H9 (cell line): ENCODE data around the gene ANKRD13A. TPM values are rescaled to one million over a fixed set of nuclear protein-coding genes. Genes with fewer than 3 reads are reported as not detected.

ENCODE experiments used
- DNase-seq: peaks from one replicate; pipeline ENCODE4 v3.0.0-alpha.2; 2017
- H2AFZ ChIP-seq: one replicate; pipeline ENCODE4 v1.6.1; 2013; ENCODE audit warnings: mild to moderate bottlenecking, low read length, control low read depth, moderate library complexity
- H2AK5ac ChIP-seq: 2 replicates; pipeline ENCODE4 v1.6.1; 2013; ENCODE audit warnings: low read length, control low read depth, mixed read lengths; ENCODE audit not compliant: insufficient read length
- H2BK120ac ChIP-seq: one replicate; pipeline ENCODE4 v1.6.1; 2013; ENCODE audit warnings: low read depth, mild to moderate bottlenecking, low read length, control low read depth, inconsistent platforms; ENCODE audit not compliant: poor library complexity, severe bottlenecking
- H2BK12ac ChIP-seq: 2 replicates; pipeline ENCODE4 v1.6.1; 2013; ENCODE audit warnings: low read length, control low read depth, mixed read lengths, low read depth; ENCODE audit not compliant: insufficient read length
- H2BK15ac ChIP-seq: 2 replicates; pipeline ENCODE4 v1.6.1; 2013; ENCODE audit warnings: low read depth, low read length, control low read depth
- H2BK20ac ChIP-seq: one replicate; pipeline ENCODE4 v1.6.1; 2013; ENCODE audit warnings: low read depth, mild to moderate bottlenecking, low read length, control low read depth, inconsistent platforms; ENCODE audit not compliant: poor library complexity, severe bottlenecking
- H2BK5ac ChIP-seq: 2 replicates; pipeline ENCODE4 v1.6.1; 2013; ENCODE audit warnings: low read length, control low read depth, mixed read lengths; ENCODE audit not compliant: insufficient read length
- H3K14ac ChIP-seq: 2 replicates; pipeline ENCODE4 v1.6.1; 2013; ENCODE audit warnings: low read length, control low read depth; ENCODE audit not compliant: insufficient read depth
- H3K18ac ChIP-seq: 2 replicates; pipeline ENCODE4 v1.6.1; 2013; ENCODE audit warnings: low read depth, mild to moderate bottlenecking, mixed read lengths, low read length, control low read depth; ENCODE audit not compliant: insufficient read length
- H3K23ac ChIP-seq: 2 replicates; pipeline ENCODE4 v1.6.1; 2013; ENCODE audit warnings: low read length, control low read depth, mixed read lengths, low read depth; ENCODE audit not compliant: insufficient read length
- H3K23me2 ChIP-seq: 2 replicates; pipeline ENCODE4 v1.6.1; 2013; ENCODE audit warnings: low read depth, mild to moderate bottlenecking, mixed read lengths, low read length, control low read depth; ENCODE audit not compliant: insufficient read length, poor library complexity, severe bottlenecking
- H3K27ac ChIP-seq: 2 replicates; pipeline ENCODE4 v1.5.1; 2013; ENCODE audit warnings: low read length, control low read depth, mixed read lengths, low read depth; ENCODE audit not compliant: insufficient read length
- H3K27me3 ChIP-seq: 2 replicates; pipeline ENCODE4 v1.6.1; 2013; ENCODE audit warnings: low read length, control low read depth, inconsistent platforms; ENCODE audit not compliant: insufficient read depth
- H3K4ac ChIP-seq: 2 replicates; pipeline ENCODE4 v1.6.1; 2013; ENCODE audit warnings: low read depth, mild to moderate bottlenecking, control low read depth, inconsistent platforms, low read length, moderate library complexity
- H3K4me1 ChIP-seq: 2 replicates; pipeline ENCODE4 v1.6.1; 2013; ENCODE audit warnings: low read length, control low read depth, inconsistent platforms; ENCODE audit not compliant: insufficient read depth
- H3K4me2 ChIP-seq: 2 replicates; pipeline ENCODE4 v1.6.1; 2013; ENCODE audit warnings: low read length, control low read depth, mixed read lengths; ENCODE audit not compliant: insufficient read length, insufficient read depth
- H3K56ac ChIP-seq: 2 replicates; pipeline ENCODE4 v1.6.1; 2013; ENCODE audit warnings: low read depth, mild to moderate bottlenecking, mixed read lengths, low read length, control low read depth; ENCODE audit not compliant: insufficient read length
- H3K79me1 ChIP-seq: 2 replicates; pipeline ENCODE4 v1.6.1; 2013; ENCODE audit warnings: low read depth, mild to moderate bottlenecking, moderate library complexity, low read length, control low read depth, inconsistent platforms; ENCODE audit not compliant: insufficient read depth, poor library complexity, severe bottlenecking
- H3K79me2 ChIP-seq: 2 replicates; pipeline ENCODE4 v1.6.1; 2013; ENCODE audit warnings: low read length, control low read depth, inconsistent platforms; ENCODE audit not compliant: insufficient read depth
- H3K9ac ChIP-seq: 2 replicates; pipeline ENCODE4 v1.6.1; 2013; ENCODE audit warnings: low read length, control low read depth, mixed read lengths; ENCODE audit not compliant: insufficient read length; ENCODE audit errors: extremely low read depth
- H3K9me3 ChIP-seq: one replicate; pipeline ENCODE4 v1.6.1; 2013; ENCODE audit warnings: low read depth, low read length, inconsistent platforms; ENCODE audit not compliant: control insufficient read depth
- H3T11ph ChIP-seq: one replicate; pipeline ENCODE4 v1.6.1; 2013; ENCODE audit warnings: mild to moderate bottlenecking, low read length, control low read depth, inconsistent platforms
- H4K20me1 ChIP-seq: one replicate; pipeline ENCODE4 v1.6.1; 2013; ENCODE audit not compliant: control insufficient read depth, insufficient read length, insufficient read depth
- H4K5ac ChIP-seq: 2 replicates; pipeline ENCODE4 v1.6.1; 2013; ENCODE audit warnings: low read depth, mild to moderate bottlenecking, mixed read lengths, low read length, control low read depth; ENCODE audit not compliant: insufficient read length
- H4K8ac ChIP-seq: replicated peaks from 2 replicates; pipeline ENCODE4 v1.6.1; 2013; ENCODE audit warnings: low read length, control low read depth, mixed read lengths, low read depth; ENCODE audit not compliant: insufficient read length
- H4K91ac ChIP-seq: 2 replicates; pipeline ENCODE4 v1.6.1; 2013; ENCODE audit warnings: low read depth, mild to moderate bottlenecking, moderate library complexity, mixed read lengths, low read length, control low read depth; ENCODE audit not compliant: insufficient read length
- H3K27ac Mint-ChIP-seq, 3 experiments: 2 replicates in 2 of 3; 3 replicates in 1 of 3; pipeline ENCODE4 v1.8.0; 2020 to 2021; ENCODE audit warnings: mixed read lengths in 3 of 3, mild to moderate bottlenecking in 1 of 3, moderate library complexity in 1 of 3
- H3K27me3 Mint-ChIP-seq: 2 replicates; pipeline ENCODE4 v1.8.0; 2021; ENCODE audit warnings: low read depth, mild to moderate bottlenecking, moderate library complexity, mixed read lengths
- H3K36me3 Mint-ChIP-seq, 3 experiments: 2 replicates in 2 of 3; 3 replicates in 1 of 3; pipeline ENCODE4 v1.8.0; 2020 to 2021; ENCODE audit warnings: low read depth in 3 of 3, mixed read lengths in 3 of 3; ENCODE audit not compliant: insufficient read depth in 1 of 3
- H3K4me1 Mint-ChIP-seq, 2 experiments: 2 replicates each; pipeline ENCODE4 v1.8.0; 2020; ENCODE audit warnings: mixed read lengths in 2 of 2
- H3K4me3 Mint-ChIP-seq, 2 experiments: 2 replicates in 1 of 2; 3 replicates in 1 of 2; pipeline ENCODE4 v1.8.0; 2020 to 2021; ENCODE audit warnings: mild to moderate bottlenecking in 2 of 2, mixed read lengths in 2 of 2, moderate library complexity in 1 of 2
- H3K9me3 Mint-ChIP-seq, 2 experiments: 2 replicates in 1 of 2; 3 replicates in 1 of 2; pipeline ENCODE4 v1.8.0; 2020; ENCODE audit warnings: mild to moderate bottlenecking in 2 of 2, mixed read lengths in 2 of 2, moderate library complexity in 1 of 2
- WGBS: extraction: QIAGEN DNeasy Blood & Tissue Kit; methylation state at CpG from one replicate; pipeline ENCODE4 v1.1.7; 2013; ENCODE audit warnings: missing lambda C conversion rate, low lambda C conversion rate, mixed read lengths; ENCODE audit not compliant: insufficient read length; ENCODE audit errors: extremely low coverage; 5-methylcytosine and 5-hydroxymethylcytosine counted together
- total RNA-seq: library from RNA; stranded (reverse); gene quantifications from 2 replicates; pipeline ENCODE4 v1.2.1, GENCODE V29; 2021
- TF ChIP-seq, protein P1 (sequence below): fragments of 200-600 bp; sonication (generic); conservative IDR thresholded peaks from 3 replicates; pipeline ENCODE4 v1.8.0; 2021; ENCODE audit warnings: antibody characterized with exemption, mild to moderate bottlenecking

ANKRD13A gene
- total RNA-seq, 1 experiment from 2014 or later: 18.0 TPM

DNA sequence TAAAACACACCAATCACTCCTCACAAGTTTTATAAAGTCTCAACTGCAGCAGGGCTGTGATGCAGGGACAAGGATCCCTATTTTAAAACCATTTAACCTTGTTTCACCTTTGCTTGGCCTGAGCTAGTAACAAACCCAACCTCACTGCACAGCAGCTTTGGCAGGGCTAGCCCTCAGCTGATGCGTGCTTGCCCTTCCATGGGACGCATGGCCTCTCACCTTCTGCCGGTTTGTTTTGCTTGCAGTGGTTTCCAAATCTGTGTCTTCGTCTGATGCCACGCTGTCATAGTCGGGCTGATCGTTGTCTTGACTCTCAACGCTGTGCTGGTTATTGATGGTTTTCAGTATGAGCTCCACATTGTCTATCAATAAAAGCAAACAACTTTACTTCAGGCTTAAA lies 46.4 kb upstream of the ANKRD13A start:
- Histone ChIP-seq H2BK20ac (no peak overlapping the region), H2BK120ac (no peak overlapping the region), H3K4me2 (no peak overlapping the region), H3K79me2 (no peaks in the 10 kb centered on the region), H4K91ac (no peak overlapping the region), H3K27me3 (no peaks in the 10 kb centered on the region), H2AK5ac (no peak overlapping the region), H4K5ac (no peak overlapping the region), H2AFZ (no peak overlapping the region), H4K20me1 (peaks cover 4% of the 10 kb centered on the region), H3K23me2 (no peaks in the 10 kb centered on the region), H3K56ac (no peak overlapping the region), H3K23ac (no peak overlapping the region), H2BK5ac (no peak overlapping the region), H3K18ac (no peak overlapping the region), H3K4ac (no peak overlapping the region), H3K14ac (no peak overlapping the region; the same call in 1 of the 2 replicates), H2BK15ac (no peak overlapping the region), H3K4me1 (no peaks in the 10 kb centered on the region), H3K9ac (no peak overlapping the region), H3K79me1 (no peaks in the 10 kb centered on the region), H3K27ac (no peak overlapping the region), H3K9me3 (no peaks in the 10 kb centered on the region), H2BK12ac (no peak overlapping the region), H4K8ac (no peak overlapping the region), H3T11ph (no peak overlapping the region)
- Mint-ChIP-seq H3K27ac (peak overlapping the region in 2 of 3 experiments; percentile 9 to 54; a peak in 4 of 7 replicates), H3K4me1 (peaks cover 12 to 14% of the 10 kb centered on the region in 2 experiments), H3K9me3 (no peaks in the 10 kb centered on the region), H3K27me3 (no peaks in the 10 kb centered on the region), H3K4me3 (no peak overlapping the region), H3K36me3 (peaks cover 12 to 49% (median 35%) of the 10 kb centered on the region in 3 experiments; a peak in 6 of 7 replicates)
- WGBS: no CpG with 5 or more reads among the region's 8 CpGs
- no peak for DNase-seq
- TF ChIP-seq, protein P1, sequence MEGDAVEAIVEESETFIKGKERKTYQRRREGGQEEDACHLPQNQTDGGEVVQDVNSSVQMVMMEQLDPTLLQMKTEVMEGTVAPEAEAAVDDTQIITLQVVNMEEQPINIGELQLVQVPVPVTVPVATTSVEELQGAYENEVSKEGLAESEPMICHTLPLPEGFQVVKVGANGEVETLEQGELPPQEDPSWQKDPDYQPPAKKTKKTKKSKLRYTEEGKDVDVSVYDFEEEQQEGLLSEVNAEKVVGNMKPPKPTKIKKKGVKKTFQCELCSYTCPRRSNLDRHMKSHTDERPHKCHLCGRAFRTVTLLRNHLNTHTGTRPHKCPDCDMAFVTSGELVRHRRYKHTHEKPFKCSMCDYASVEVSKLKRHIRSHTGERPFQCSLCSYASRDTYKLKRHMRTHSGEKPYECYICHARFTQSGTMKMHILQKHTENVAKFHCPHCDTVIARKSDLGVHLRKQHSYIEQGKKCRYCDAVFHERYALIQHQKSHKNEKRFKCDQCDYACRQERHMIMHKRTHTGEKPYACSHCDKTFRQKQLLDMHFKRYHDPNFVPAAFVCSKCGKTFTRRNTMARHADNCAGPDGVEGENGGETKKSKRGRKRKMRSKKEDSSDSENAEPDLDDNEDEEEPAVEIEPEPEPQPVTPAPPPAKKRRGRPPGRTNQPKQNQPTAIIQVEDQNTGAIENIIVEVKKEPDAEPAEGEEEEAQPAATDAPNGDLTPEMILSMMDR: no peak
